GM12875 (cell line): ENCODE data around the gene ADH6.

Source experiments
- H3K4me3 ChIP-seq: one replicate; pipeline ENCODE4 v1.5.1; 2011; ENCODE audit warnings: low read depth, low read length, control low read depth
- CTCF ChIP-seq: IDR thresholded peaks from 2 replicates; pipeline ENCODE4 v1.5.1; 2011; ENCODE audit warnings: low read depth, mild to moderate bottlenecking, control low read depth, inconsistent platforms, low read length, moderate library complexity, borderline replicate concordance; ENCODE audit not compliant: insufficient read depth

ADH6 gene

DNA sequence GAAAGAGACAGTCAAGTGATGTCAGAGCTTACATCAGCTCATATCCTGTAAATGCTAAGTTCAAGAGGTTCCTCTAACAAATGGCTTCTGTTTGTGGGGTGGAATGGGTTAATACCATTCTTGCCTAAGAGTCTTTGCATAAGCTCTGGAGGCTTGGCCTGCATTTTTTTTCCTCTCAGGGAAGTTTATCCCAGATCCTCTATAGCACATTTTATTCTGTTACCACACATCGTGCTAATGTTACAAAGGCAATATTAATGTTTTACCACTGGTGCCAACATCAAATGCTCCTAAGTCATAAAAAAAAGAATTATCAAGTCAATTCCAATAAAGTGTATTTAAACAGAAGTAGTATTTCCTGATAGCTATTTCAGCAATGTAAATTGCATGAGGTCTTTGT lies 2.9 kb upstream of the ADH6 start:
- TF ChIP-seq CTCF, result no peak
- no peak overlapping the region for H3K4me3 ChIP-seq

GRCh38 chr4:99219479-99219878 lies 433 bp upstream of the ADH6 start:
- no peak overlapping the region for H3K4me3 ChIP-seq
- no peak for TF ChIP-seq CTCF

GRCh38 chr4:99215521-99215920 lies 3.5 kb downstream of the ADH6 start:
- TF ChIP-seq CTCF, result no peak
- H3K4me3 ChIP-seq, result no peak overlapping the region

- no peak overlapping the region for H3K4me3 ChIP-seq
- no peak for TF ChIP-seq CTCF
These were observed 8.3 kb downstream of the ADH6 start for GRCh38 chr4:99210789-99211188.

GRCh38 chr4:99209671-99210070 lies 9.4 kb downstream of the ADH6 start:
- no peak for TF ChIP-seq CTCF

GRCh38 chr4:99208719-99209075 lies 10.3 kb downstream of the ADH6 start:
- TF ChIP-seq CTCF, result no peak
- no peak overlapping the region for H3K4me3 ChIP-seq

More at GRCh38 chr4:99209671-99210070, 9.4 kb downstream of the ADH6 start:
- H3K4me3 ChIP-seq, result no peak overlapping the region

GRCh38 chr4:99207911-99208718 lies 10.9 kb downstream of the ADH6 start:
- H3K4me3 ChIP-seq, result no peak overlapping the region

More at GRCh38 chr4:99207911-99208718, 10.9 kb downstream of the ADH6 start:
- TF ChIP-seq CTCF, result no peak
